Measurements from ENCODE around the gene GAL3ST2.

GRCh38 chr2:241788572-241788971 is 11.9 kb downstream of the GAL3ST2 start:
- no peak for TF ChIP-seq CTCF (IDR thresholded peaks at IDR 0.05; ENCODE audit: insufficient read depth, low read depth, low read length)
- no peak for TF ChIP-seq EZH2 (IDR thresholded peaks at IDR 0.05; ENCODE audit: insufficient read depth, low read length)
